Astrocyte (in vitro differentiated cells and primary cell): ENCODE measurements around the gene CD68. TPM values are rescaled to one million over a fixed set of nuclear protein-coding genes. Genes with fewer than 3 reads are reported as not detected.
A peak's percentile ranks its signal among the peaks of the same experiment; 100 is the strongest.
"Not testable (repeated sequence)": the region's sequence is repeated elsewhere in the genome, so short reads cannot be mapped to it uniquely, and the experiment has no call there.

Source experiments
- DNase-seq: peaks from one replicate; pipeline ENCODE4 v3.0.0-alpha.2; 2010; ENCODE audit warnings: low read depth
- FAIRE-seq: peaks from 2 replicates; lab custom pipeline; 2011; peaks lifted over from hg19 to GRCh38; lab: Jason Lieb, UNC
- H2AFZ ChIP-seq: 2 replicates; pipeline ENCODE4 v1.6.0; 2012; ENCODE audit warnings: low read depth, low read length, inconsistent platforms
- H3K27ac ChIP-seq: 2 replicates; pipeline ENCODE4 v1.5.1; 2011; ENCODE audit warnings: low read depth, low read length, inconsistent platforms
- H3K27me3 ChIP-seq: 2 replicates; pipeline ENCODE4 v1.6.0; 2011; ENCODE audit warnings: low read length, inconsistent platforms; ENCODE audit not compliant: insufficient read depth
- H3K36me3 ChIP-seq: 2 replicates; pipeline ENCODE4 v1.5.1; 2011; ENCODE audit warnings: low read length, inconsistent platforms; ENCODE audit not compliant: insufficient read depth
- H3K4me1 ChIP-seq: 2 replicates; pipeline ENCODE4 v1.5.1; 2011; ENCODE audit warnings: low read length, inconsistent platforms; ENCODE audit not compliant: insufficient read depth
- H3K4me2 ChIP-seq: 2 replicates; pipeline ENCODE4 v1.6.0; 2012; ENCODE audit warnings: low read length, inconsistent platforms
- H3K4me3 ChIP-seq: 2 replicates; pipeline ENCODE4 v1.5.1; 2011; ENCODE audit warnings: low read depth, mild to moderate bottlenecking, low read length, inconsistent platforms; ENCODE audit not compliant: insufficient read depth
- H3K79me2 ChIP-seq: 2 replicates; pipeline ENCODE4 v1.6.0; 2012; ENCODE audit warnings: mild to moderate bottlenecking, low read length, inconsistent platforms; ENCODE audit not compliant: insufficient read depth
- H3K9ac ChIP-seq: 2 replicates; pipeline ENCODE4 v1.6.0; 2012; ENCODE audit warnings: mild to moderate bottlenecking, low read length, inconsistent platforms
- H3K9me3 ChIP-seq: 2 replicates; pipeline ENCODE4 v1.5.1; 2012; ENCODE audit warnings: low read depth, mild to moderate bottlenecking, low read length, inconsistent platforms; ENCODE audit not compliant: insufficient read depth
- H4K20me1 ChIP-seq: 2 replicates; pipeline ENCODE4 v1.6.0; 2012; ENCODE audit warnings: low read length, inconsistent platforms; ENCODE audit not compliant: insufficient read depth
- H3K27ac Mint-ChIP-seq: one replicate; pipeline ENCODE4 v1.8.0; 2021; ENCODE audit warnings: mild to moderate bottlenecking, mixed read lengths; ENCODE audit not compliant: unreplicated experiment
- H3K27me3 Mint-ChIP-seq: one replicate; pipeline ENCODE4 v1.8.0; 2021; ENCODE audit warnings: low read depth, mixed read lengths; ENCODE audit not compliant: unreplicated experiment
- H3K36me3 Mint-ChIP-seq: one replicate; pipeline ENCODE4 v1.8.0; 2021; ENCODE audit warnings: low read depth, mixed read lengths; ENCODE audit not compliant: unreplicated experiment
- H3K4me1 Mint-ChIP-seq: one replicate; pipeline ENCODE4 v1.8.0; 2021; ENCODE audit warnings: low read depth, mixed read lengths; ENCODE audit not compliant: unreplicated experiment
- H3K4me3 Mint-ChIP-seq: one replicate; pipeline ENCODE4 v1.8.0; 2021; ENCODE audit warnings: mild to moderate bottlenecking, moderate library complexity, mixed read lengths; ENCODE audit not compliant: unreplicated experiment
- H3K9me3 Mint-ChIP-seq: one replicate; pipeline ENCODE4 v1.8.0; 2021; ENCODE audit warnings: mild to moderate bottlenecking, mixed read lengths; ENCODE audit not compliant: unreplicated experiment
- CTCF ChIP-seq: IDR thresholded peaks from 2 replicates; pipeline ENCODE4 v1.5.1; 2011; ENCODE audit warnings: low read depth, mild to moderate bottlenecking, inconsistent platforms, low read length, moderate library complexity; ENCODE audit not compliant: insufficient read depth
- EZH2 ChIP-seq: IDR thresholded peaks from 2 replicates; pipeline ENCODE4 v1.6.1; 2012; ENCODE audit warnings: mild to moderate bottlenecking, low read length, inconsistent platforms; ENCODE audit not compliant: insufficient read depth
- total RNA-seq: library from RNA; stranded (reverse); gene quantifications from 2 replicates; pipeline ENCODE4 v1.2.1, GENCODE V29; 2021

CD68 gene
- total RNA-seq, 1 donor from 2014 or later = 4.4 TPM

- no peak for DNase-seq
- H3K4me1 Mint-ChIP-seq = peaks cover 2% of the 10 kb centered on the region
- Histone ChIP-seq H4K20me1 (peaks cover 7% of the 10 kb centered on the region), H3K27ac (no peak overlapping the region), H3K4me1 (peaks cover 4% of the 10 kb centered on the region), H2AFZ (no peak overlapping the region), H3K9me3 (no peaks in the 10 kb centered on the region), H3K9ac (no peak overlapping the region), H3K4me2 (no peak overlapping the region), H3K36me3 (no peaks in the 10 kb centered on the region), H3K79me2 (peaks cover 8% of the 10 kb centered on the region), H3K27me3 (no peaks in the 10 kb centered on the region), H3K4me3 (no peak overlapping the region)
- H3K4me3 Mint-ChIP-seq = no peak overlapping the region
- H3K36me3 Mint-ChIP-seq = no peaks in the 10 kb centered on the region
- H3K9me3 Mint-ChIP-seq = no peaks in the 10 kb centered on the region
- TF ChIP-seq CTCF (no peak), EZH2 (no peak)
- no peak overlapping the region for H3K27ac Mint-ChIP-seq
- no peaks in the 10 kb centered on the region for H3K27me3 Mint-ChIP-seq
- FAIRE-seq = no peak
Measured at GRCh38 chr17:7618608-7619007, 39.2 kb downstream of the CD68 start.

GRCh38 chr17:7620835-7621234 lies 41.4 kb downstream of the CD68 start:
- no peaks in the 10 kb centered on the region for H3K27me3 Mint-ChIP-seq
- Histone ChIP-seq H3K27ac (no peak overlapping the region), H3K9me3 (no peaks in the 10 kb centered on the region), H3K36me3 (no peaks in the 10 kb centered on the region), H2AFZ (no peak overlapping the region), H3K4me1 (no peaks in the 10 kb centered on the region), H4K20me1 (no peaks in the 10 kb centered on the region), H3K4me3 (no peak overlapping the region), H3K9ac (no peak overlapping the region), H3K79me2 (no peaks in the 10 kb centered on the region), H3K4me2 (no peak overlapping the region), H3K27me3 (no peaks in the 10 kb centered on the region)
- H3K27ac Mint-ChIP-seq = no peak overlapping the region
- H3K4me1 Mint-ChIP-seq = no peaks in the 10 kb centered on the region
- H3K4me3 Mint-ChIP-seq = no peak overlapping the region
- no peaks in the 10 kb centered on the region for H3K36me3 Mint-ChIP-seq
- H3K9me3 Mint-ChIP-seq = no peaks in the 10 kb centered on the region
- no peak for DNase-seq
- no peak for FAIRE-seq
- TF ChIP-seq EZH2 (no peak), CTCF (no peak)

GRCh38 chr17:7623661-7624060 lies 44.2 kb downstream of the CD68 start:
- no peak for FAIRE-seq
- no peak for TF ChIP-seq CTCF
- no peak for TF ChIP-seq EZH2
- no peak overlapping the region for H3K27ac Mint-ChIP-seq

GRCh38 chr17:7625749-7626148 lies 46.3 kb downstream of the CD68 start:
- H3K4me1 Mint-ChIP-seq, H4K20me1 ChIP-seq, H3K4me3 ChIP-seq, H3K27ac ChIP-seq, H3K4me1 ChIP-seq, H3K9ac ChIP-seq, H3K36me3 Mint-ChIP-seq, H3K9me3 Mint-ChIP-seq, H3K27ac Mint-ChIP-seq, H3K27me3 Mint-ChIP-seq, H3K9me3 ChIP-seq, H3K36me3 ChIP-seq, H3K27me3 ChIP-seq, H3K4me2 ChIP-seq, H2AFZ ChIP-seq, FAIRE-seq, DNase-seq: not testable (repeated sequence)
- H3K79me2 ChIP-seq = peaks cover 10% of the 10 kb centered on the region
- H3K4me3 Mint-ChIP-seq = peak overlapping the region; percentile 54

More at GRCh38 chr17:7623661-7624060, 44.2 kb downstream of the CD68 start:
- no peaks in the 10 kb centered on the region for H3K27me3 ChIP-seq
- H3K4me1 Mint-ChIP-seq = no peaks in the 10 kb centered on the region
- H3K27ac ChIP-seq = no peak overlapping the region
- H3K4me2 ChIP-seq = no peak overlapping the region
- H3K27me3 Mint-ChIP-seq = no peaks in the 10 kb centered on the region
- peaks cover 6% of the 10 kb centered on the region for H3K4me1 ChIP-seq
- no peak overlapping the region for H3K4me3 ChIP-seq
- no peaks in the 10 kb centered on the region for H3K9me3 ChIP-seq
- peaks cover 6% of the 10 kb centered on the region for H4K20me1 ChIP-seq
- peaks cover 10% of the 10 kb centered on the region for H3K79me2 ChIP-seq
- H3K9ac ChIP-seq = no peak overlapping the region
- no peak for DNase-seq
- H3K36me3 ChIP-seq = no peaks in the 10 kb centered on the region
- H3K4me3 Mint-ChIP-seq = no peak overlapping the region
- no peak overlapping the region for H2AFZ ChIP-seq
- peaks cover 4% of the 10 kb centered on the region for H3K36me3 Mint-ChIP-seq
- no peaks in the 10 kb centered on the region for H3K9me3 Mint-ChIP-seq
